ENCODE measurements around the gene DGKB.

DNA sequence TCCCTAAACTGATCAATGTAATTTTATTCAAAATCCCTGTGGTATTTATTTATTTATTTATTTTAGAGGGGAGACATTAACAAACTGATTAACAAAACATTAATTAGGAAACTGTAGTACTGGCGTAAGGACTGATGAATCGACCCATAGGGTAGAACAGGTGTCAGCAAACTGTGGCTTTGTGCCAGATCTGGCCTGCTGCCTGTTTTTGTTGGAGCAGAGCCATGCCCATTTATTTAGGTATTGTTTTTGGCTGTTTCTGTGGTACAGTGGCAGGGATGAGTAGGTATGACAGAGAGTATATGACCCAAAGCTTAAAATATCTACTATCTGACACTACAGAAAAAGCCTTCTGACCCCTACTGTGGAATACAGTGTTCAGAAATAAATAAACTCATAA, 580.6 kb downstream of the DGKB start:
- TF ChIP-seq EGR1 (IDR thresholded peaks at IDR 0.05) = no peak
- TF ChIP-seq, protein P1, sequence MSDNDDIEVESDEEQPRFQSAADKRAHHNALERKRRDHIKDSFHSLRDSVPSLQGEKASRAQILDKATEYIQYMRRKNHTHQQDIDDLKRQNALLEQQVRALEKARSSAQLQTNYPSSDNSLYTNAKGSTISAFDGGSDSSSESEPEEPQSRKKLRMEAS (IDR thresholded peaks at IDR 0.05) = no peak
- TF ChIP-seq, protein P2, sequence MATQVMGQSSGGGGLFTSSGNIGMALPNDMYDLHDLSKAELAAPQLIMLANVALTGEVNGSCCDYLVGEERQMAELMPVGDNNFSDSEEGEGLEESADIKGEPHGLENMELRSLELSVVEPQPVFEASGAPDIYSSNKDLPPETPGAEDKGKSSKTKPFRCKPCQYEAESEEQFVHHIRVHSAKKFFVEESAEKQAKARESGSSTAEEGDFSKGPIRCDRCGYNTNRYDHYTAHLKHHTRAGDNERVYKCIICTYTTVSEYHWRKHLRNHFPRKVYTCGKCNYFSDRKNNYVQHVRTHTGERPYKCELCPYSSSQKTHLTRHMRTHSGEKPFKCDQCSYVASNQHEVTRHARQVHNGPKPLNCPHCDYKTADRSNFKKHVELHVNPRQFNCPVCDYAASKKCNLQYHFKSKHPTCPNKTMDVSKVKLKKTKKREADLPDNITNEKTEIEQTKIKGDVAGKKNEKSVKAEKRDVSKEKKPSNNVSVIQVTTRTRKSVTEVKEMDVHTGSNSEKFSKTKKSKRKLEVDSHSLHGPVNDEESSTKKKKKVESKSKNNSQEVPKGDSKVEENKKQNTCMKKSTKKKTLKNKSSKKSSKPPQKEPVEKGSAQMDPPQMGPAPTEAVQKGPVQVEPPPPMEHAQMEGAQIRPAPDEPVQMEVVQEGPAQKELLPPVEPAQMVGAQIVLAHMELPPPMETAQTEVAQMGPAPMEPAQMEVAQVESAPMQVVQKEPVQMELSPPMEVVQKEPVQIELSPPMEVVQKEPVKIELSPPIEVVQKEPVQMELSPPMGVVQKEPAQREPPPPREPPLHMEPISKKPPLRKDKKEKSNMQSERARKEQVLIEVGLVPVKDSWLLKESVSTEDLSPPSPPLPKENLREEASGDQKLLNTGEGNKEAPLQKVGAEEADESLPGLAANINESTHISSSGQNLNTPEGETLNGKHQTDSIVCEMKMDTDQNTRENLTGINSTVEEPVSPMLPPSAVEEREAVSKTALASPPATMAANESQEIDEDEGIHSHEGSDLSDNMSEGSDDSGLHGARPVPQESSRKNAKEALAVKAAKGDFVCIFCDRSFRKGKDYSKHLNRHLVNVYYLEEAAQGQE (IDR thresholded peaks at IDR 0.05; ENCODE audit: low read depth) = no peak
- TF ChIP-seq YY1 (IDR thresholded peaks at IDR 0.05; ENCODE audit: low read depth) = no peak
- TF ChIP-seq EP300 (IDR thresholded peaks at IDR 0.05; ENCODE audit: borderline replicate concordance) = no peak

All from Ishikawa (cell line).